RWPE1 (cell line): ENCODE data around the gene CACNA2D3.

Experiments used
- CTCF ChIA-PET: fragments of 350-600 bp; sonication (Branson Sonifier 250); formaldehyde crosslinking; extraction: SDS; loops from one replicate; lab custom pipeline; 2021; lab: Yijun Ruan, JAX
- POLR2A ChIA-PET: fragments of 400-600 bp; formaldehyde crosslinking; extraction: SDS; loops from one replicate; lab custom pipeline; 2020; ENCODE audit warnings: antibody characterized with exemption; ENCODE audit not compliant: low non-redundant PET; lab: Yijun Ruan, JAX
- DNase-seq: peaks from one replicate; pipeline ENCODE4 v3.0.0; 2012; ENCODE audit warnings: low spot score
- H3K27ac ChIP-seq: fragments of 450-650 bp; 2 replicates; pipeline ENCODE4 v1.5.1; 2017
- CTCF ChIP-seq: fragments of 450-650 bp; conservative IDR thresholded peaks from 2 replicates; pipeline ENCODE4 v1.5.1; 2017; ENCODE audit warnings: low read depth, mild to moderate bottlenecking

CACNA2D3 gene

GRCh38 chr3:54604495-54604894, 482.1 kb downstream of the CACNA2D3 start:
- no peak overlapping the region for H3K27ac ChIP-seq
- DNase-seq: no peak
- POLR2A ChIA-PET: no interaction called here
- TF ChIP-seq CTCF: no peak
- CTCF ChIA-PET: no interaction called here

- CTCF ChIA-PET: no interaction called here
- TF ChIP-seq CTCF: no peak
- POLR2A ChIA-PET: no interaction called here
- no peak overlapping the region for H3K27ac ChIP-seq
- no peak for DNase-seq
These were observed 485.7 kb downstream of the CACNA2D3 start for GRCh38 chr3:54608041-54608440.

GRCh38 chr3:54619053-54619452, 496.7 kb downstream of the CACNA2D3 start:
- no peak for DNase-seq
- no peak for TF ChIP-seq CTCF
- ChIA-PET CTCF (interaction anchor here (0.7 kb wide), 1 partner anchor 792 kb away, joined by 3 read pairs; no protein-coding TSS in a partner anchor), POLR2A (no interaction called here)
- no peak overlapping the region for H3K27ac ChIP-seq

GRCh38 chr3:54619531-54619930, 497.2 kb downstream of the CACNA2D3 start:
- TF ChIP-seq CTCF: no peak
- no peak for DNase-seq
- H3K27ac ChIP-seq: no peak overlapping the region
- ChIA-PET CTCF (interaction anchor here (0.7 kb wide), 1 partner anchor 791 kb away, joined by 3 read pairs; no protein-coding TSS in a partner anchor), POLR2A (no interaction called here)

GRCh38 chr3:54621184-54621583, 498.8 kb downstream of the CACNA2D3 start:
- DNase-seq: no peak
- ChIA-PET POLR2A (no interaction called here), CTCF (no interaction called here)
- TF ChIP-seq CTCF: no peak
- H3K27ac ChIP-seq: no peak overlapping the region

- DNase-seq: no peak
- ChIA-PET POLR2A (no interaction called here), CTCF (no interaction called here)
- H3K27ac ChIP-seq: no peak overlapping the region
- no peak for TF ChIP-seq CTCF
These were observed 500.3 kb downstream of the CACNA2D3 start for GRCh38 chr3:54622678-54623077.
